MV-4-11 (cell line): Measurements from ENCODE around the gene TNRC18.

Experiments
- DNase-seq: peaks from one replicate; lab custom pipeline; 2025; lab: John Stamatoyannopoulos, UW

Gene TNRC18

DNA sequence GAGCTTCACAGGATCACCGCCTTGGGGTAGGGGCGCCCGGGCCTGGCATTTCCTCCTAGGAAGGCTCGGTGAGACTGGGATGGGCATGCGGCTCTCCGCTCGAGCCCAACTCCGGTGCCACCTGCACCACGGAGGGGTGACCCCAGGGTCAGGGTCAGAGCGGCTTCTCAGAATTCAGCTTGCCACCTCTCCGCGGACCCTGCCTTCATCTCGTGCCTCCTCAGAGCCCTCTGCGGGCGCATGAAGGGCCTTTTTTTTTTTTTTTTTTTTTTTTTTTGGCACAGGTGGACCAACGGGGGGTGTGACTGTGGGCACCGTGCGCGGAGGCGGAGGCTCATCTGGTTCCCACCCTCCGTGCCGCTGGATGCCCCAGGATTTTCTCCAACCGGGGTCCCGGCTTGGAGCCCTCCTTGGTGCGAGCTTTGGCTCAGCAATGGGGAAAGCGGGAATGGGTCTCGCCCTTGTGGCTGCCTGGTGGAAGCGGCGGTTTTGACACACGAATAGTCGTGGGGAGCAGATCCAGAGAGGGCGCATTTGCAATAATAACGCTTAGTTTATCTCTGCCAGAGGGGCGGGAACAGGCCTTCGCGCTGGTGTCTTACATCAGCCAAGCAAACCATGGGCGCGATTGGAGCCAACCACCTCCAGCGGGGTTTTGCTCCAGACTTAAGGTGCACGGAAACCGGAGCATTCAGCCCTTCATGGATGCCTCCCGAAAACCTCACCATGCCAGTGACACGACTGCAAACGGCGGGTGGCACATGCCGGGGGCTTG, 5.0 kb upstream of the TNRC18 start:
- peak; percentile 57 for DNase-seq

DNA sequence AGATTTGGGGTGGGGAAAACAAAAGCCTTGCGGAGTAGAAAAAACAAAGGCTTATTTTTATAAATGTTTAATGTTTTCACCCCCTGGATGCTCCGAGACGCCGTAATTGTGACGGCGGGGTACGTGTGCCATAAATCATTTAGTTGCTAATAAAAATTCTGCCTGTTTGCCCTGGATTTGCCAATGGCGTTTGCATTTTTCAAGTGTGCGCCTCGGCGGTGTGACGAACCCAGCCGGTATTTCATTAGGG, 2.5 kb upstream of the TNRC18 start:
- DNase-seq, result no peak

DNA sequence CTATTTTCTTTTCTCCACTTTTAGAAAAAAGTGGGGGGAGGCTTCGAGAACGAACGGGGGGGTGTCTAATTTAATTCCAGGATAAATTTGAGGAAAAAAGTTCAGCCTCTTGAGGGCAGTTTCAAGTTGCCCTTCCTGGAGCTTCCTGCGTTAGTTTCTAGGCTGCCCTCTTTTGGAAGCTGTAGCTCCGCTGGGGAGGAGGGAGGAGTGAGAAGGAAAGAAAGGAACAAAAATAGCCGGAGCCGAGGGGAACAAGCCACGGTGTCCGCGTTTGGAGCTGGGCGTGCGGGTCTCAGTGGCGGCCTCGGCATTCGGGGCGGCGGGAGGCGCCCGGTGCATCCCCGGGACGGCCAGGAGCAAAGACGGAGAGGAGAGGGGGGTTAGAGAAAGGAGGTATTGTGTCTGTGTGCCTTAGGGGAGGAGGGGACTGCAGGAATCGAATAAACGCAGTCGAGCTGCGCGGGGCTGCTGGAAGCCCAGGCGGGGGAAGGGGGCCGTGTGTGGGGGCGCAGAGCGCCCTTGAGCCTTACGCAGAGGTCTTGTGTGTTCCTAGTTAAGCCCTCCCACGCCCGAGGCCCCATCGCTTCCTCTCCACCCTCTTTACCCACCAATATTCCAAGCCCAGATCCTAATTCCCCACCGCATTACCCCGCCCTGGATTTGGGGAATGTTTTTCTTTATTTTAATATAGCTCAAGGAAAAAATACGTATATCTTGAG, 2.0 kb upstream of the TNRC18 start:
- DNase-seq, result no peak

DNA sequence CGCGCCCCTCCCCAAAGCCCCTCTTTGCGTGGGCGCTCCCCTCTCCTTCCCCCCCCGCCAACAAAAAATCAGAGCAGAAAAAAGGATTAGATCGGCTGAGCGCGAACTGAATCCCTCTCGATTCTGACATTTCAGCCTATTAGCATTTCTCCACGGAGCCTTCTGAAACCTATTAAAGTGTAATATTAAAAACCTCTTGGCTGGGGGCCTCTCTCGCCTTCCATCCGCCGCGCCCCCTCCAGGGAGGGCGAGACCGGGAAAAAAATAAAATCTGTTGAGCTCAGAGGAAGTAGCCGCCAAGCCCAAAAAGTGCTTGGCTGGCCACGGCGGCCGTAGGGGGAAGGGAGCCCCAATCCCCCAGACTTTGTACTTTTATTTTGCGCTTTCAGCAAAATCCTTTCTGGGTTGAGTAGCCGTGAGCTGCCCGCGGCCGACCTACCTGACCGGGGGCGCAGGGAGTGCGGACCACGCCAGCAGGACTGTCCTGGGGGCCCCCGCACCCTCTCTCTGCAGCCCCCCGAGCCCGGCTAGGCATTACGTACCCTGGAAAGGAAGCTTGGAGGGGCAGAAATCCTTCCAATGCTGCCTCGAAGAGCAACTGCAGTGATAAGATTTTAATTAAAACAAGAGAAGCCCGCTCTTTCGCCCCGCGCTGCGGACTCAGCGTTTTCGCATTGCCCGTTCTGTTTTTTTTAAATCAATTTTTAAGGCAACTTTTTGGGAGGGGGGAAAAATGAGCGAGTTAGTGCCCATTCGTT, 1.3 kb upstream of the TNRC18 start:
- DNase-seq, result no peak

DNA sequence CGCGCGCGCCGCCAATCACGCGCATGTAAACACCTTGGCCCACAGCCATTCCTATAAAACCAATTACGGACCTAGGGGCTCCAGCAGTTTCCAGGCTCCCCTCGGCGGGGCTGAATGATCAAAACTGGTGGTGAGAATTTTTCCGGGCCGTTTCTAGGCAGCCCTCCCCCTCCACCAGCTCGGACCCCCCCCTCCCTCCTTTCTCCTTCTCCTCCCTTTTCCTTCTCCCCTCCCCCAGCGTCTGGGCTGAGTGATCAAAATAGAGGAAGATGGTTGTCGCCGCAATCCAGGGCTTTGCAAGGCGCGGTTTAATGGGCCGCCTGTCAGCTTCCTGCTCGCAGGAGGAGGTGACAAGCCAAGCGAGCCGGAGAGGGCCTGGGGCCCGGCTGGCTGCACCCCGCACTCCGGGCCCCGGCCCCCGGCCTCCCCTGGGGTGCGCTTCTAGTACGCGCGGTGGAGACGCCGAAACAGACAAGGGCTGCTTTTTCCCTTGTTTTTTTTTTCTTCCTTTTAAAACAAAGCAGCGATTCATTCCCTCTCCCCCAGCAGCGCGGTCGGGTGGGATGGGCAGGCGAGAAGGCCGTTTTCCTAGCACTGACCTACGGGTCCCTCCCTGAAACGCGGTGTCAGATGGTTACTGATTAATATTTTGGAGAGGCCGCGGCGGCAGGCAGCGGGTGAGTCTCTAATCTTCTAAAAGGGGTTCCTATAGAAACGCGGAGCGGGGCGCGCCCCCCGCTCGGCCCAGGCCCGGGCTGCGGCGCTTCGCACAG, 528 bp upstream of the TNRC18 start:
- DNase-seq, result peak; percentile 89

DNA sequence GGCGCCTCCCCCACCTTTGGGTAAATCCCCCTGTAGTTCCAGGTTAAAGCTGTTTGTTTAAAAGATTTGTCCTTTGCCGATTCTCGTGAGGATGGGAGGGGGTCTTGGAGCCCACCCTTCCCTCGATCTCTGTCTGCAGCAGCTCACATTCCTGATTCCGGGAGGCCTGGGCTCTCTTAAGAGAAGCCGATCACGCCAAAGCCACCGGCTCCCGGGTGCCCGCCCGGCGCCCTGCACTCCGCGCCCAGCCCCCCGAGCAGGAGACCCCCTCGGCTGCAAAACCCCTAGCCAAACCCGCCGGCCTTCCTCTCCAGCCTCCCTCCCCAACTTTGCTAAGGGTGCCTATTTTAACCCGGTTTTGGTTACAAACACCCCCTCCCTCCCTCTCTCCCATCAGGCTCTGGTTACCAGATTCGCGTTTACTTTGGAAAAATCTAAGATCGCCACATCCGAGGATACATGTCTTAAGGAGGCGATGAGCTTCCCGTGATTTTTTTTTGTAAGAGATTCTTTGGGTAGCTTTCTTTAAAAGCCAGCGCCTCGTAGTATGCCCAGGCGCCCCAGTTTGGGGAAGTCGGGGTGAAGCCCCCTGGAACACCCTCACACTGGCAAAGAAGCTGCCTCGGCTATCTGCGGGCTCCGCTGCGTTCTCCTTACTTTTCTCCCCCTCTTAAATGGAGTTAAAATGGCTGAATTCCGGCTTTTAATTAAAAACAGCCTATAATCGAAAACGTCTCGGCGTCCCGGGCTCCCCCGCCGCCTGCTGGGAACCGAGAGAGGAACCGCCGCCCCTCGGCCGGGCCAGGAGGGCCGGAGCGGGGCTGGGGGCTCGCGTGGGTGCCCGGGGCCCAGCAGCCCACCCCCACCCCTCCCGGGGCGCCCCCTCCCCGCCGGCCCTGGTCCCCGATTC, 983 bp downstream of the TNRC18 start:
- no peak for DNase-seq

DNA sequence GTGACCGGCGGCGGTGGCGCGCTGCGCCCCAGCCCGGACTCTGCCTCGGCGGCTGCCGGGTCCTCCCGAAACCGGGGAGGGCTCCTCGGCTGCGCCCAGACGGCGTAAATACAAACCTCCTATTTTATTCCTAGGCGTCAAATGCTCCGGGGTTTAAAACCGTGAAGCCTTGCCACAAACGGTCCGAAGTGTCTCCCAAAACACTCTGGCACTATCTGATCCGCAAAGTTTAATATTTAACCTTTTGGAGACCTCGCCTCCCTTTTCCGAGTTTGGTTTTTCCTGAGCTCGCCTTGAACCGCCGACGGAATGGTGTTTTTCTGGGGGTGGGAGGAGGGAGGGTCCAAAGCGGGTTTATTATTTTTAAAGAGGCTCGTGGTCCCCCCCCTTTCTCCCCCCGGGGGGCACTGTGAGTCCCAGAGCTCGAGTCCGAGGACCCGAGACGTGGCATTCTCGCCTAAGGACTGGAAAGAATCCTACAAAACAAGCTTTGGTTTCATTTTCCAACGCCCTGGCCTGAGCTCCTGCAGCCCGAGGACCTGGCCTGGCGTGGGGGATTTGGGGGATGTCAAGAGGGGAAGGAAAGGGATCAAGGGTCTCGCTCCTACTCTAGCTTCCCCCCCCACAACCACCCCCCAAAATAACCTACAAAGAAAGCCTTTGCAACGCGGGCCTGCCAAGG, 1.8 kb downstream of the TNRC18 start:
- no peak for DNase-seq

DNA sequence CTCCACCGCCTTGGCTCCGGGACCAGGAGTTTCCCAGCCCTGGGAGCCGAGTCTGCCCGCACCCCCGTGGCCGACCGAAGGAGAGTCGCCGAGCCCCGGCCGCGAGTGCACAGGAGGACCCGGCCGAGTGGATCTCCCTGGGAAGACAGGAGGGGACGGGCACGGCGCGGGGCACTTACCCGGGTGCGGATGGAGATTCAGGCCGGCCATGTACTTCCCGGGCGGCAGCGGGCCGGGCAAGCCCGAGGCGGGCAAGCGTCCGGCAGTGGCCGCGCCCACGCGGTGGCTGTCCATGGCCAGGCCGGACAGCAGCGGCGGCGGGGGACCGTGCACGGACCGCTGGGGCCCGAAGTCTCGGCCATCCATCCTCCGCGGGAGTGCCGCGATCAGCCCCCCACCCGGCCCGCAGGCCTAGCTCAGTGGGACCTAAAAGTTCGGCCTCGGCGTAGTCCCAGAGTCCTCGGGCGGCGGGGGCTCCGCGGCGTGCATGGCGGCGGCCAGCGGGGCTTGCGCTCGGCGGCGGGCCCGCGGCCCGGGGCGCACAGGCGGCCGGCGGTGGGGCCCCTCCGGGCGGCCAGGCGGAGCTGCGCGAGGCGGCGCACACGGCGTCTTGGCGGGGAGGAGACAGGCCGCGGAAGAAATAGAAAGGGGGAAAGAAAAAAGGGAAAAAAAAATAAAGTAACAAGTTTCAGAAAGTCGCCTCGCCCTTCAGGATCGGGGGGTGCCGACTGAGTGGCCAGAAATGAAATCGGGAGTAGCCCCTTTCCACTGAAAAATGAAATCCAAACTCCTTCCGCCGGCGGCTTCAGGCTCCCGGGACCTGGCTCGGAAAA, 2.5 kb downstream of the TNRC18 start:
- no peak for DNase-seq

DNA sequence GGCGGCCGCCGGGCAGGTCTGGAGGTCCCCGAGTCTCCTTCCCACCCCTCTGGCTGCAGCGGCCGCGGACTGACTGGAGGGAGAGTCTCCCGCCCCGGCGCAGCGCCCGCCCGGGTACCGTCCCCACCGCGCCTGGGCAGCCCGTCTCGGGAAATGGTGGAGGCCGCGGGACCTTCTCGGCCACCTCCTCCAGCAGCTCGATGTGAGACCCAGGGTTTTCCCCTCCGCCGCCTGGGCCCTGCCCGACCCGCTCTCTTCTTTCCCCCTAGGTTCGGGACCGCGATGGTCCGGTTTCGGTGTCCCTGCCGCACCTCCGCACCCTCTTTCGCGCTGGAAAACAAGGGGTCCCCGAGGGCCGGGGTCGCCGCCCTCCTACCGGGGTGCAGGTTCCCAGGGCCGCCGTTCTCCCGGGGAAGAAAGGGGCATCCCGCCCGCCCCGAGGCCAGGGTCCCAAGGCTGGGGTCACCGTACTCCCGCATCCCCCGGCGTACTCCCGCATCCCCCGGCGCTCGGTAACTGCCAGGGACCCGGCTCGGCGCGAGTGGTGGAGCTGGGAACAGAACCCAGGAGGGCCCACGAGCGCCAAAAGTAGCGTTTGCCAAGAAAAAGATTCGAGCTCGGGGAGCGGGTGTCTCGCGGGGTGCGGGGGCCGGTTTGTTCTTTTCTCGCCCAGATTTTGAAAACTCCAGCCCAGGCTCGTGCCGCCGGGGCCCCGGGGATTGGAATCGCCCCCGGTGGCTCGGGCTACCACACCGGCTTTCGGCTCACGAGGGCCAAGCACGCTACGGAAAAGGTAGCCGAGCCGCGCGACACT, 3.4 kb downstream of the TNRC18 start:
- no peak for DNase-seq

DNA sequence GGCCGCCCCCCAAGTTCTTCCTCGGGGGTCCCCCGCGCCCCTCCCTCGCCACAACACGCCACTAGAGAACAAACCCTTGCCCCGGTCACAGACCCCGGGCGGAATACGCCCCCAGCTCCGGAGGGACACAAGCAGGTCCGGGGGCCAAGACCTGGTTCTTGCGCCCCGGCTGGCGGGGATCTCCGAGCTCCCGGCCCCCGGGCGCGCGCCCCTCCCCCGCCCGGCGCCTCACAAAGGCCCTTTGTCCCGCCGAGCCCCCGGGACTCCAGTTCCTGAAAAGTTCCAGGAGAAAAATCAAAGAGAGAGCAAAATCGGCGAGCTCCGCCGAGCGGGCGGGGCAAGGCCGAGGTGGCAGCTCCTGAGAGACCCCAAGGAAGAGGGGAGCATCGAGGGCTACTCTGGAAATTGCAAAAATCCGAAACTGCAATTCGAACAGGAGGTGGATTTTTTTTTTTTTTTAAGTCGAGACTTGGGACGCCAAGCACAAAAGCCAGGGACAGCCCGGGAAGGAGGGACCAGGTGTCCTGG, 4.0 kb downstream of the TNRC18 start:
- no peak for DNase-seq

DNA sequence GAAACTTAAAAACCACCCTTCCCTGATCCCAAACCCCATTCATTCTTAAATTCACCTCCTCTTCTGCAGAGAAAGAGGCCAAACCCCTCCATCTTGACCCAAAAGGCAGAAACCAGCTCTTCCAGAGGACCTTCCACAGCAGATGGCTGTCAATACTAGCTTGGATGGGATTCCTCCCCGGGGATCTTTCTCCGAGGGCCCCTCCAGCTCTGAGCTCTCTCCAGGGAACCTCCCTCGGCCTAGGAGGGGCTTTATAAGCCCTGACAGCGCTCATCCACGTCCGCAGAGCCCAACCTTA, 5.4 kb downstream of the TNRC18 start:
- no peak for DNase-seq

DNA sequence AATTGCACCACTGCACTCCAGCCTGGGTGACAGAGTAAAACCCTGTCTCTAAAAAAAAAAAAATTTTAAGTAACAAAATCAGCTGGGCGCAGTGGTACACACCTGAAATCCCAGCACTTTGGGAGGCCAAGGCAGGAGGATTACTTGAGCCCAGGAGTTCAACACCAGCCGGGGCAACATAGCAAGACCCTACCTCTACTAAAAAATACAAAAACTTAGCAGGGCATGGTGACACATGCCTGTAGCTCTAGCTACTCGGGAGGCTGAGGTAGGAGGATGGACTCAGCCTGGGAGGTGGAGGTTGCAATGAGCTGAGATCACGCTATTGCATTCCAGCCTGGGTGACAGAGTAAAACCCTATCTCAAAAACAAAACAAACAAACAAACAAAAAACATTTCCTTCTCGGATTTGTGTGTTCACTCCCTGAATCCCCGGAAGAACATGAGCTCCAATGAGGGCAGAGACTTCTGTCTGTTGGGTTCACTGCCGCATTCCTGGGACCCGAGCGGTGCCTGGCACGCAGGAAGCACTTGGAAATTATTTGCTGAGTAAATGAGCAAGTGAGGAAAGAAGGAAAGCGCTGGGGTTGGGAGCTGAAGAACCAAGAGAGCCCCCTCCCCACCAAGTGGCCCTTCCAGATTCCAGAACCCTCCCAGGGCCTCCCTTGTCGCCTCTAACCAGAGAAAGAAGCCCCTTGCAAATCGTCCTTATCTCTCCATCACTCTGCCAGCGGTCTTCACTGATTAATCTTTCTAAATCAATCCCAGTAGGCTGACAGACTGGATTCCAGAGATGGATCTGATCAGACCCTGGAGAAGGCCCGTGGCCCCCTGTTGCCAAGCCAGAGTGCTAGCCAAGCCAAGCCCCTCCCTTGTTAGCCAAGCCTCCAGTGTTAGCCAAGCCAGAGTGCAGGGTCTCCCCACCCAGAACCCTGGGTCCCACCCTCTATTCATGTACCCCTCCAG, 6.2 kb downstream of the TNRC18 start:
- DNase-seq, result no peak

DNA sequence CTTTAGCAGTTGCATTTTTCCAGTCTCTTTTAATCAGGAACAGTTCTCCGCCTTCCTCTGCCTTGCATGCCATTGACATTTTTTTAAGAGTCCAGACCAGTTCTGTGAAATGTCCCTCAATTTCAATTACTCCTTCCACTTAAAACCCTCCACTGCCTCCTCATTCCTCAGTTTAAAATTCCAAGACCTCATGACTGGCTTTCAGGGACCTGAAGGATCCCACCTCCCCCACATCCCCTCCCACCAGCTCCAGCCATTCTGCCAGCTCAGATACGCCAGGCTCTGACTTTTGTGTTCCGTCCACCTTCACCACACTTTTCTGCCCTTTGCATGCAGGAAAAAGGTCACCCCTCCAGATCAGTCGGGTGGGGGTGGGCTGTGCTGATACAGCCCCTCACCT, 8.7 kb downstream of the TNRC18 start:
- DNase-seq, result no peak

DNA sequence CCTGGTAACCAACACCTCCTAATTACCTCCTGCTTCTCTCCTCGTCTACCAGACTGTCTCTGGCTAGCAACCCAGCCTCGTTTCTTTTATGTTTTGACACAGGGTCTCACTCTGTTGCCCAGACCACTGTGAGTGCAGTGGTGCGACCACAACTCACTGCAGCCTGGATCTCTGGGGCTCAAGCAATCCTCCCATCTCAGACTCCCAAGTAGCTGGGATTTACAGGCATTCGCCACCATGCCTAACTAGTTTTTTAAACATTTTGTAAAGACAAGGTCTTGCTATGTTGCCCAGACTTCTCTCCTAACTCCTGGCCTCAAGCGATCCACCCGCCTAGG, 10.2 kb downstream of the TNRC18 start:
- DNase-seq, result no peak

DNA sequence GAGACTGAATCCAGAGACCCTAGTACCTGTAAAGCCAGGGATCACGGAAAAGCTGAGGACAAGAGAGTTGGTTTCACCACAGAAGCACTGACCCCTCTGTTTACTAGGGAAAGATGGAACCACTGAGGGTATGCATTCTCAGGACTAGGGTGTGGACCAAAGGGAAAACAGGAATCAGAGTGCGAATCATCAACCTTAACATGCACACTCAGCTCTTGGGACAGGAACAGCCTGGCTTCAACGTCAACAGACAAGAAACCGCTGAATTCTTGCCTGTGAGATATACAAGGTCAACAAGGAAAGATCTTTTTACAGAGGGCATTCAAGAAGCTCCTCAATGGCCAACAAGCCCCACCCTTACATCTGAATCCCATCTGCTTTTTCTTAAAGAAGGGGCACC, 14.9 kb downstream of the TNRC18 start:
- DNase-seq, result no peak

DNA sequence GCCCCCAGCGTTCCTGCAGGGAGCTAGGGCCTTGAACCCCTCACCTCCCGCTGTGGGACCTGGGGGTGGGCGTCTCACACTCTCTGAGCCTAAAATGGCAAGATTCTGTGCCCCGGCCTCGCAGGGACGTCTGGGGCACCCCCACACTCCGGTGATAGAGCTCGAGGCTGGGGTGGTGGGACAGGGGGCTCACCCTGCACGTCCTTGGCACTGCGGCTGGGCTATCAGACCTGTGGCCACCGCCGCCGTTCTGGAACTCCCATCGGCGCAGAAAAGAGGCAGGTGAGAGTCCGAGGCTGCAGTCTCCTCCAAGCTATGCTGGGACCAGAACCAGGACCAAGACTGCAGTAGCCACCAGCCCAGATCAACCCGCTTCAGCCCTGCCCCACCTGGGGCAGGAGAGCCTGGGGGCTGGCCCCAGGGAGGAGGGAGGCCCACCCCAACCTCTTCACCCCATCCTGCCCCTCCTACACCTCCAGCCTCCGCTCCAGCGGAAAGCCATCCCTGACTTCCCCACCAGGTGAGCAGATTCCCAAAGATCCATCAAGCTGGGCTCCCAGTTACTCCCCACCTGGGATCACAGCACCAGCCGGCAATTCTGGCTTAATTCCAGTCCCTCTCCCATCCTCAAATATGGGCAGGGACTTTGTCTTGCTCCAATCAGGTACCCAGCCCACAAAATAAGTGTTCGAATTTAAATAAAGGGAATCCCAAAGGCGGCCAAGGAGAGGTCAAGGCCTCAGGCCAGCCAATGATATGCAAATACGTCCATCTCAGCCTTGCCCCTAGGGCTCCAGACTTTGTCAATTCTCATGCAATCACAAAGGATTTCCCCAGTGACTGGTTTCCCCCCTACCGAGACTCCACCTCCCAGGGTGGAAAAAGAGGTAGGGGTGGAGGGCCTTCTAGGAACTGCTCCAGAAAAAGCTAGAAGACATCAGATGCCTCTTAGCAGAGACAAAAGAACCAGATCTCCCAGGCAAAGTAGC, 16.4 kb downstream of the TNRC18 start:
- no peak for DNase-seq

DNA sequence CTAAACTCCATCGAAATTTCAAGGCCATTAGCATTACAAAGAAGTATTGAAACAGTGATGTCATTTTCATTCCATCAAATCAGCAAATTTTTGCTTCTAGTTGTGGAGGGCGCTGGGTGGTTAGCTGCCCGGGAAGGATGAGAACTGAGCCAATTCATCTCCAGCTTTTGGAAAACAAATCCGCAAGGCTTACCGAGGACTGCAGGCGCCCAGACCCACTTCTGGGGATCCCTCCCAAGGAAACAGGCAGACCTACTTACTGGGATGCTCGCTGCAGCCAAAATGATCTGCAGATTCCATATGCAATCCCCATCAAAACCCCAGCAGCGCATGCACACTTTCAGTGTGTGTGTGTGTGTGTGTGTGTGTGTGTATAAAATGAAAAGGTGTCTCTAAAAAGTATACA, 19.2 kb downstream of the TNRC18 start:
- DNase-seq, result no peak
